ENCODE data around the gene MAPK10. TPM values are rescaled to one million over a fixed set of nuclear protein-coding genes. Genes with fewer than 3 reads are reported as not detected.

Gene MAPK10
- 3.4 and 5.4 TPM in 2 replicates for total RNA-seq

- DNase-seq (ENCODE audit: low read depth) (peak; percentile 32), FAIRE-seq (peak; percentile 43)
- Histone ChIP-seq H3K36me3 (ENCODE audit: control insufficient read depth, insufficient read depth, low read length) (no peaks in the 10 kb centered on the region), H3K27me3 (ENCODE audit: control insufficient read depth, insufficient read depth, low read length) (no peaks in the 10 kb centered on the region), H3K4me3 (ENCODE audit: low read depth, low read length) (no peak within 1 kb of the TSS)
- no peak for TF ChIP-seq CTCF (IDR thresholded peaks at IDR 0.05; ENCODE audit: insufficient read depth, low read length, severe bottlenecking)
These were observed at the start of gene MAPK10 for GRCh38 chr4:86359944-86360478. Gene MAPK10 (minus strand): TSS chr4:86360053.

GRCh38 chr4:86403575-86403974 lies 43.7 kb upstream of the MAPK10 start:
- Histone ChIP-seq H3K4me3 (ENCODE audit: low read depth, low read length) (no peak overlapping the region), H3K36me3 (ENCODE audit: control insufficient read depth, insufficient read depth, low read length) (no peaks in the 10 kb centered on the region), H3K27me3 (ENCODE audit: control insufficient read depth, insufficient read depth, low read length) (no peaks in the 10 kb centered on the region)
- FAIRE-seq (no peak), DNase-seq (ENCODE audit: low read depth) (no peak)
- TF ChIP-seq CTCF (IDR thresholded peaks at IDR 0.05; ENCODE audit: insufficient read depth, low read length, severe bottlenecking) = no peak

GRCh38 chr4:86401826-86402225 lies 42.0 kb upstream of the MAPK10 start:
- no peak for TF ChIP-seq CTCF (IDR thresholded peaks at IDR 0.05; ENCODE audit: insufficient read depth, low read length, severe bottlenecking)
- H3K27me3 ChIP-seq (ENCODE audit: control insufficient read depth, insufficient read depth, low read length) = no peaks in the 10 kb centered on the region
- no peaks in the 10 kb centered on the region for H3K36me3 ChIP-seq (ENCODE audit: control insufficient read depth, insufficient read depth, low read length)
- no peak for DNase-seq (ENCODE audit: low read depth)
- no peak overlapping the region for H3K4me3 ChIP-seq (ENCODE audit: low read depth, low read length)
- no peak for FAIRE-seq

- no peaks in the 10 kb centered on the region for H3K36me3 ChIP-seq (ENCODE audit: control insufficient read depth, insufficient read depth, low read length)
- H3K27me3 ChIP-seq (ENCODE audit: control insufficient read depth, insufficient read depth, low read length) = no peaks in the 10 kb centered on the region
- H3K4me3 ChIP-seq (ENCODE audit: low read depth, low read length) = no peak overlapping the region
- FAIRE-seq = no peak
- TF ChIP-seq CTCF (IDR thresholded peaks at IDR 0.05; ENCODE audit: insufficient read depth, low read length, severe bottlenecking) = no peak
- peak; percentile 56 for DNase-seq (ENCODE audit: low read depth)
These were observed 40.4 kb upstream of the MAPK10 start for GRCh38 chr4:86400216-86400615.

GRCh38 chr4:86398187-86398586 lies 38.3 kb upstream of the MAPK10 start:
- Histone ChIP-seq H3K27me3 (ENCODE audit: control insufficient read depth, insufficient read depth, low read length) (no peaks in the 10 kb centered on the region), H3K36me3 (ENCODE audit: control insufficient read depth, insufficient read depth, low read length) (no peaks in the 10 kb centered on the region), H3K4me3 (ENCODE audit: low read depth, low read length) (no peak overlapping the region)
- FAIRE-seq (no peak), DNase-seq (ENCODE audit: low read depth) (no peak)
- no peak for TF ChIP-seq CTCF (IDR thresholded peaks at IDR 0.05; ENCODE audit: insufficient read depth, low read length, severe bottlenecking)

- H3K4me3 ChIP-seq (ENCODE audit: low read depth, low read length) = no peak overlapping the region
- H3K36me3 ChIP-seq (ENCODE audit: control insufficient read depth, insufficient read depth, low read length) = no peaks in the 10 kb centered on the region
- FAIRE-seq (no peak), DNase-seq (ENCODE audit: low read depth) (peak; percentile 50)
- H3K27me3 ChIP-seq (ENCODE audit: control insufficient read depth, insufficient read depth, low read length) = no peaks in the 10 kb centered on the region
- TF ChIP-seq CTCF (IDR thresholded peaks at IDR 0.05; ENCODE audit: insufficient read depth, low read length, severe bottlenecking) = no peak
These were observed 33.9 kb upstream of the MAPK10 start for GRCh38 chr4:86393749-86394148.

All from bronchial epithelial cell (primary cell).